ENCODE results near the gene ABTB1.

DNA sequence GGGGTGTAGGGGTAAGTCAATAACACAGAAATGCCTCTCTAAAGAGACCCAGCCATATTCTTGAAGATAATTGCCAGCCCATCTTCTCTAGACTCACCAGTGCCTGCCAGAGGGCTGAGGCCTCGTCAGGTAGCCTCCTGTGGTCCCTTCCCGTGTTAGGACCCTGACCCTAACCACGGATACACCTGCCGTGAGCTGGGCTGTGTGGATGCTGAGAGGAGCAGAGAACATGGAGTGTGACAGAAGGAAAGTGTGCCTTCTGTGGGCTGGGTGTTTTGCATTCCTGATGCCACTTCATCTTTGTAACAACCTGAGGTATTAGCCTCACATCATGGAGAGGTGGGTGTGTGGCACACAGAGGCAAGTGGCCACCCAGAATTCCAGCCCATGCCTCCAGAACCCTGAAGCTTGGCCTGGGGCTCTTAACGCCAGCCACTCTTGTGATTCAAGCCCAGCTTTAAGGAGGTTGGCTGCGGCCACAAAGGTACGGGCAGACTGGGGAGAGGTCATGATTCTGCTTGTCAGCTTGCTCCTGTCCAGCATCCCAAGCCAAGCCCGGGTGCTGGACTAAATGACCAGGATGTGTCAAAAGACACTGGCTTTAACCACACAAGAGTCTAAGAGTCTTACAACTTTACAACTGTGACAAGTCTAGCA lies 21.1 kb upstream of the ABTB1 start:
- TF ChIP-seq, protein P1, sequence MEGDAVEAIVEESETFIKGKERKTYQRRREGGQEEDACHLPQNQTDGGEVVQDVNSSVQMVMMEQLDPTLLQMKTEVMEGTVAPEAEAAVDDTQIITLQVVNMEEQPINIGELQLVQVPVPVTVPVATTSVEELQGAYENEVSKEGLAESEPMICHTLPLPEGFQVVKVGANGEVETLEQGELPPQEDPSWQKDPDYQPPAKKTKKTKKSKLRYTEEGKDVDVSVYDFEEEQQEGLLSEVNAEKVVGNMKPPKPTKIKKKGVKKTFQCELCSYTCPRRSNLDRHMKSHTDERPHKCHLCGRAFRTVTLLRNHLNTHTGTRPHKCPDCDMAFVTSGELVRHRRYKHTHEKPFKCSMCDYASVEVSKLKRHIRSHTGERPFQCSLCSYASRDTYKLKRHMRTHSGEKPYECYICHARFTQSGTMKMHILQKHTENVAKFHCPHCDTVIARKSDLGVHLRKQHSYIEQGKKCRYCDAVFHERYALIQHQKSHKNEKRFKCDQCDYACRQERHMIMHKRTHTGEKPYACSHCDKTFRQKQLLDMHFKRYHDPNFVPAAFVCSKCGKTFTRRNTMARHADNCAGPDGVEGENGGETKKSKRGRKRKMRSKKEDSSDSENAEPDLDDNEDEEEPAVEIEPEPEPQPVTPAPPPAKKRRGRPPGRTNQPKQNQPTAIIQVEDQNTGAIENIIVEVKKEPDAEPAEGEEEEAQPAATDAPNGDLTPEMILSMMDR (conservative IDR thresholded peaks at IDR 0.05; ENCODE audit: low read depth, low read length), result no peak
- TF ChIP-seq EZH2 (IDR thresholded peaks at IDR 0.05; ENCODE audit: low read length, unreplicated experiment) (no peak), EZH2phosphoT487 (IDR thresholded peaks at IDR 0.05; ENCODE audit: borderline replicate concordance, low read length) (no peak)
